Stimulated activated CD4-positive, alpha-beta T cell treated with anti-CD3 and anti-CD28 coated beads, Interleukin-2, amount 100 ng/mL, for 4 hours (primary cell): ENCODE data around the gene FGF14.

Experiments used
- DNase-seq: peaks from one replicate; pipeline ENCODE4 v3.0.0-alpha.2; 2020; ENCODE audit warnings: low read depth

Gene FGF14

DNA sequence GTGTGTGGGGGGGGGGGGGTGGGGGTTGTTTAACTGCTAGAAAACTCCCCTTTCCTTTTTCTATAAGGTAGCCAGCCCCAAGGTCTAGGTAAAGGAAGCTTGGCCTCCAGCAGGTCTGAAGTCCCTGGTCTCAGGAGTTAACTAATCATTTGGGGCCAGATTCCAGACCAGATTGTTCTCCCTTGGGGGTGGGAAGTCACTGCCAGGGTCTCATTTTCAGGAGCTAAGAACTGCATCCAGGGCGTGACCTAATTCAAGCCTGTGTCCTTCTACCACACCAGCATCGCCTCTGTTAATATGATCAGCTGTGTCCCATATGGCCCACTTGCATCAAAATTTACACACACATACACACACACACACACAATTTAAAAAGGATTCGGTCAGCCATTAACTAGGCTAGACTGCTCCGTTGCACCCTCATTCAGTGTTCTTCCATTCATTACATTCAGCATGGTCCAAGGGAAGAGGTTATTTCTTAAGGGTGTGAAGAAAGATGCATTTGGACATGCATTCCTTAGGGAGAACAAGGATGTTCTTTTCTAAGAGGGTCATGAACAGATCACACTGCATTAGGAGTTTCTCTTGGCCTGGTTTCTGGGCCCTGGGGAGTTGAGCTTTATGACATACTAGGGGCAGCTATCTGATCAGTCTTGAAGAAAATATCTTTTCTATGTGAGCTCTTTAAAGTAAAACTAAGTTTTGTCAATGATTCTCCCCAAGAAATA, 91.0 kb downstream of the FGF14 start:
- DNase-seq = no peak

DNA sequence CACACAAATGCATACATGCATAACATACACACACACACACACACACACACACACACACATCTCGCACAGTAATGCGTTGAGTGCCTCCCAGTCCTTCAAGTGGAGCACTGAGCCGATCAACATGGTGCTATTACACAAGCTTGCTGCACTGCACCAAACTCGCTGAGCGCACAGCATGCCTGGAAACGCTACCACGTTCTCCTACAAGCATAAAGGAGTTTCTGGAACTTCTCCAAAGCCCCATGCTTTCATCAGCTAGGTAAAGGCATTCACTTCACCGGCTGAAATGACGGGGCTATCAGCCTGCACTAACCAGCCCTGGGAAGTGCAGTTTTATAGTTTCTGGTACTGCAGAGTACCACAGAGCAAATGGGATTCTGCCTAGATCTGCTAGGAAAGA, 92.7 kb downstream of the FGF14 start:
- no peak for DNase-seq

DNA sequence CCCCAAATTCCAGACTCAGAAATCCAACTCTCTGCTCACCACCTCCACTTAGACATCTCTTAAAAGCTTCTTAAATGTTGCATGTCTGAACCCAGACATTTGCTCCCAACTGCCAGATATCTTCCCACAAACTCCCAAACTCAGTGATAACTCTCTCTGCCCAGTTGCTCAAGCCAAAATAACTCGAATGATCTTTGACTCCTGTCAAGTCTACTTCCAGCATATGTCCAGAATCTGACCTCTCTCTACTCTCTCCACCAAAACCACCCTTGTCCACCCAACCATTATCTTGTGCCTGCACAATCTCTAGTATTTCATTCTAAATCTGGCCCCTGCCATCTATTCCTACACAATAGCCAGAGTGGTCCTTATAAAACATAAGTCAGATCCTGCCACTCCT, 99.3 kb downstream of the FGF14 start:
- no peak for DNase-seq

DNA sequence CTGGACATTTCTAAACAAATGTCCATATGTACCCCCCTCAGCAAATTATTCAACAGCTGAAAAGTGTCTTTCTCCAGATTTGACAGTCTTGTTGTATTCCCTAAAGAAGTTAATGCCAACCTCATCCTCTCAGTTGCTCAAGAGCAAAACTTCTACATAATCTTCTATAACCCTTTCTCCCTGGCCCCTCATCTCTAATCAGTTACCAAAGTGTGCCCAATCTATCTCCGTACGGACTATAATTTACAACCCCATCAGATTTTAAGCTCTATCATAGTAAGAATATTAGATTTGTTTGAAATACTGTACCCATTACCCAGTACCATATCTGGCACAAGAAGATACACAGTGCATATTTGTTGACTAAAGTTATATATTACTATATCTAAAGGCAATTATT, 101.5 kb downstream of the FGF14 start:
- DNase-seq = no peak

DNA sequence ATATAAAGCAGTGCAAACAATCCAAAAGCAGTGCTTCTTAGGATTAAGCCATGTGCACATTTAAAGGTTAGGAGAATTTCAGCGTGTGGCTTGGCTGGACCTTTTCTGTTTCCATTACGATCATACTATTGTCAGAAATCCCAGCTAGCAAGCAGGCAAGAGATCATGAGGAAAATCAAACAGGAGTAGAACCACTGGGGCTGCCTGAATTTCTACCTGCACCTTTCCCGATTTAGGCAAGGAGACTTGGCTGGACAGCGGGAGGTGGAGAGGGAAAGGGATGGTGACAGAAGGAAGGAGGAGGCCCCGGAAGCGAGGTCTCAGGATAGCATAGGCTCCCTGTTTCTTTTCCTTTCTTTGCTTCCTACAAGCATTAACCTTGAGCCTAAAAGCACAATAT, 102.5 kb downstream of the FGF14 start:
- DNase-seq = no peak

DNA sequence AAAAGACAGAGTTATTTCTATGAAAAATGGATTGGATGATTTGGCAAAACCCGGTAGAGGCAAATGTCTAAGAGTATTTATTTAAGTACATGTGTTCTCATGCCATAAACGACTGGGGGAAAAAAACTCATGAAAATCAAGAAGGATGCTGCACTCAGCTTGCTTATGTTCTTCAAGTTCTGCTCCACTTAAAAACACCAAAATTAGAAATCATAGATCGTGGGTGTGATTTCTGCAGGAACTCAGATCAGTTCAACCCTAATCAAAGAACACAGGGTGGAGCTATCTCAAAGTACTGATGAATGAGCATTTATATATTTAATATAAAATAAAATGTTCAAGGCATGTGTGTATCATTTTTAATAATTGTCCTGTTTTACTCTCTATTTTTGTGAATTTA, 103.8 kb downstream of the FGF14 start:
- DNase-seq = no peak

GRCh38 chr13:102295316-102296048, 106.4 kb downstream of the FGF14 start:
- no peak for DNase-seq

DNA sequence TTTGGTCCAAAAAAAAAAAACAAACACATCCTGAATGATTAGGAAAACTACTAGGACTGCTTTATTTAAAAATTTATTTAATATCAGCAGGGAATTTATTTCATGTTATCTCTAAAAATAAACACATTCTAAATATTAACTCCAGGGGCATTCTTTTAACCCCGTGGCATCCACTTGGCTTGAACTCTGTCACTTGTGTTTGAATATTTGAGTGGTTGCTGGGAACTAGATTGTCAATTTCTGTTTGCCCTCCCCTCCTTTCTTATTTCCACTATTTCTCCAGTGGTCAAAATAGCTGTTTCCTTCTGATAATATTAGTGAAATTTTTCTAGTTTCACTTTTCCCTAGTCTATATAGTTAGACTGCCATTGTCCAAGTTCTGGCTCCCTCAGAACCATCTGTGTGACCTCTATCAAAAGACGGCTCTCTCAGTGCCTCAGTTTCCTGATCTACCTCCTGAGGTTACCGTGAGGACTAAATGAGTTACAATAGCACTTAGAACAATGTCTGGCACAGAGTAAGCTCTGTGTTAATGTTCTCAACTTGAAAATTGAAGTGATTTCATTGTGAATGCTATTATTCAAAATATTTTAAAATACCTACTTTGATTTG, 107.3 kb downstream of the FGF14 start:
- no peak for DNase-seq

- DNase-seq = no peak
These were observed 108.1 kb downstream of the FGF14 start for GRCh38 chr13:102293723-102294122.

- DNase-seq = no peak
These were observed 110.1 kb downstream of the FGF14 start for GRCh38 chr13:102291587-102292218.

GRCh38 chr13:102289606-102290005, 112.2 kb downstream of the FGF14 start:
- no peak for DNase-seq

DNA sequence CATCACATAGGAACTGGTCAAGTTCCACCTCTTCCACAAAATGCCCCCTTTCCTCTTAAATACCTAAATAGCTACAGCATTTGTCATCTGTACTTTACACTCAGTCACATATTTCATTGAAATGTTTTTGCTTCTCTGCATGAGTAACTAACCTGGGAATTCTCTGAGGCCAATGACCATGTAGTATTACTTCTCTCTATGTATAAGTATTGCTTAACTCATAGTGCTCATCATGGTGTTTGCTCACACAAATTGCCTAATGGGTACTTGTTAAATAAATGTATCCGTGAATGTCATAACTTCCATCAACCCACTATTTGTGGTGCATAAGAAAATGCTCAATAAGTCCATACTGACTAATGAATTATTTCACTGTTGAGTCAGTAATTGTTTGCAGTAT, 115.5 kb downstream of the FGF14 start:
- no peak for DNase-seq

DNA sequence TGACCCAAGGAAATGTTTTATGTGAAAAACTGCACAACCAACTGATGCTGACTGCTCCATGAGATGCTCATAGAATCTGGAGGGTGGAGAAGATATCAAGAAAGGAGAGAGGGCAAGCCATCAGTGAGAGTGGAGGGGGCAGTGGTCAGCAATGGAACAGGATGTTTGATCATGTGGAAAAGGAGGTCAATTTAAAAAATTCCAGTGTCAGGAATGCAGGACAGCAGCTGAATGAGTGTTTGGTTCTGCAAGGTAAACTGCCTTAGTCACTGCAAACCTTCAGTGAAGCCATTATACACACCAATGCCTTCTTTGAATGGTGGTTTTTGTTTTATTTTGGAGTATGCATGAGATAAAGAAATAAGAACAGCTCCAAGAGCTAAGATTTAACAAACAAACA, 121.5 kb downstream of the FGF14 start:
- DNase-seq = no peak

DNA sequence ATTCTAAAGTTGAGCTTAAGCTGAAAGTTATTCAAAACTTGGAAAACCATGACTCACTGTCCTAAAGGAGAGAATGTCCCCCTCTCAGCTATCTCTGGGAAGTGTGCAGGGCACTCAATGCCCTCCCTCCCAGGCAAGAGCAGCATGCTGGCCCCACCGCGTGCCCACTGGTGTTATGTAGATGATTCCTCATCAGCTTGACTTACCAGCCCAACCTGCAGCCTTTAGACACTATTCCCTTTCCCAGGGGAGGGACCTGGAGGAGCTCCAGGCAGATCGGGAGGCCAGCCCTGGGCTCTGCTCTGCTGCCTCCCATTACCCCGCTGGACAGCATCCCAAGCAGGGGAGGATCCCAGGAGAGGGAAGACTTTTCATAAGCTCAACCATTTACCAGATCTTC, 124.6 kb downstream of the FGF14 start:
- no peak for DNase-seq

DNA sequence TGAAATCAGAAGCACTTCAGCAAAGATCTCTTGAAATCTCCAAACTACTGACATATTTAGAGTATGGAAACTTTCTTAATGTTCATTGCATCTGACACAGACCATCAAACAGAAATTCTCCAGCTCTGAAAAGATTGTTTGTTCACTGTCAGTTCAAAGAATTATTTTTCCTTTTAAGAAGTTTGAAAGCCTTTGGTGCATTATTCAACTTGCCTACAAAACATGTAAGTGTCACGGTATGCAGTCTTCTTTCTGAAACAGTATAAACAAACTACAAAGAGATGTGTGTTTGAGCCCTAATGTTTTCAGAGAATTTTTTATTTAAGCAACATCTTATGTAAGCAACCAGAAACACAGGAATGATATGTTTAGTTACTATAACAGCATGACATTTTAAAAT, 125.4 kb downstream of the FGF14 start:
- DNase-seq = no peak

DNA sequence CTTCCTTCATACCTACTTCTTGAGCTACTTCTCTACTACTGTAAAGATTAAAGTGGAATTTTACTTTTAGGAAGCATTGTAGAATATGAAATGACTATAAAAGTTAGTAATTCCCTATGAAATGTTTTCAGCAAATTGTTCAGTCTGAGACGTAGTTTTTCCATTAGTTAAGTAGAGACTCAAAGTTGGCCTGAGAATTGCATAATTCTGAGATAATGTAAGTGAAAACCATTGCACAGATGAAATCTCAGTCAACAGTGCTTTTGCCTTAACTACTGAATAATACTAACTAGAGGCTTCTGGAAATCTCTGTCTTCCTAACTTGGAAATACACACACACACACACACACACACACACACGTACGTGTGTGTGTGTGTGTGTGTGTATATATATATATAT, 125.9 kb downstream of the FGF14 start:
- DNase-seq = no peak

DNA sequence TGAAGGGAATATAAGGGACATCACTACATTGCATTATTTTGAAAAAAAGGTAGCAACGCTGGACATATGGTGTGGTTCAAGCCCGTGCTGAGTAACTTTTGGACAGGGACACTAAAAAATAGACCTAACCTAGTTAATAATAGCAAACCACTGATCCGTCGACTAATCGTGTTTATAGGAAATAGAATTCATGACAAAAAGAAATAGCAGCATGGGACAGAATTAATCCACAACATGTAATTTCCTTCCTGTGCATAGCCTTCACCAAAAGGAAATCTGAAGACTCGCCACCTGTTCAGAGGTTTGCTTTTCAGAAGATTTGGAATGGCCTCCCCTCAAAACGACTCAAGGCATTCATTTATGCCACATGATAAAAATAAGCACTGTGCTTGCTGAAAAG, 128.7 kb downstream of the FGF14 start:
- DNase-seq = no peak

DNA sequence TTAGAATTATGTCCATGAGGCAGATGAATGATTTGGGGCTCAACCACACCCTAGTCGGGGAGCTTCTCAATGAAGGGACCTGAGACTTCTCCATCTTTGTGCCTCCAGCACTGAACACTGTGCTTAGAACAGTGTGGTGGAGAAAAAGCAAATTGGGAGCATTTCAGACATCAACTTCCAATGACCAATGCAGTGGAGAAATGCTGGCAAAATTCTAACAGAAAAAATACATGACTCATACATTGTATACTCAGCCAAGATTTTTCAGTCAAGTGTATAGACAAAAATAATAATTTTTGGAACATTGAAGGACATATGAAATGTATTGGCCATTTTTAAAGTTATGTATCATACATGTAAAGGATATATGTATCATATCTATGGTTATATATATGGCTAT, 134.7 kb downstream of the FGF14 start:
- DNase-seq = no peak

DNA sequence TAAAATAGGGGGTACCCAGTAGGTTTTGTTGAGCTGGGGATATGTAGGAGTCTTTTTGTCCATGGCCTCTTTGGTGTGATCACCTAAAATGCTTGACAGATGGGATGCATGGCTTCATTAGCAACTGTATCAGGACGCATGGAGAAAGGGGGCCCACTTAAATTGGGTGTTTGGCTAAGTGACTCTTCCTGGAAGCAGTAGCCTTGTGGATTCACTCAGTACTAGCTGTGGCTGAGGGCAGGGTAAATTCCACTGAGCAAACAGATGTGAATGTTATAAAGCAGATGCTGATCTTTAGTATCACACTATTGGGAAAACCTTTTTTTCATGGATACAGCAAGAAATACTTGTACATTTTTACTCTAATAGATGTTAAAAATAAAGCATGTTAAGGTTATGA, 140.0 kb downstream of the FGF14 start:
- no peak for DNase-seq

- DNase-seq = no peak
These were observed 140.5 kb downstream of the FGF14 start for GRCh38 chr13:102261316-102261715.

DNA sequence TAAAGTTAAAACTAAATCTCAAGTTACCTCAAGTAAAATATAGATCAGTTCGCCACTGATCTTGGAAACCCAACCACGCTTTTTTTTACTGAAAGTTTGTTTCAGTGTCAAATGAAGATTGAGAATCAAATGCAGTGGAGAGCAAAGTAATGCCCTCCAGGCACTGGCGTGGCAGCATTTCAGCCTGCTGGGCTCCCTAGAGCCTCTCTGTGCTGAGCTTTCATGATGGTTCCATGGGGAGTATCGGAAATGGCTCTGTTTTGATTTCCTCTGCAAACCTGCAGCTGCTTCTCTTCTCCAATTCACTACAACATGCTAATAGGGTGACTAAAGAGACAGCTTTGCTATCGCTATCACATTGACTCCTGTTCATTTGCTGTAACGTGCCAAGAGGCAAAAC, 141.6 kb downstream of the FGF14 start:
- no peak for DNase-seq

DNA sequence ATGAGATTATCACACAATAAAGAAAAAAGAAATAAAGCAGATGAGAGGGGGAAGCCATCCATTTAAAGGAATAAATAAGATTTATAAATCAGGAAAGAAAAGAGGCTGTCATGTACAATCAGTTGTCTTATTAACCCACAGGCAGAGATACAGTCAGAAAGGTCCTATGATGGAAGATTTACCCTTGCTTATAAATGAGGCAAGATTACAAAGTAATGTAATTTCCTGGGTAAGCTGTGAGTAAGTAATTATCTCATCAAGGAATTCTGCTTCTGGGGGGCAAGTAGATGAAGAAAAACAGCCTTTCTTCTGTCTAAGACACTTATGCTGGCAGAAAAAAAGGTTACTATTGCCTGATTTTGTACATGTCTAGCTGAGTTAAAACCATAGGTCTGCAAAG, 146.4 kb downstream of the FGF14 start:
- no peak for DNase-seq

DNA sequence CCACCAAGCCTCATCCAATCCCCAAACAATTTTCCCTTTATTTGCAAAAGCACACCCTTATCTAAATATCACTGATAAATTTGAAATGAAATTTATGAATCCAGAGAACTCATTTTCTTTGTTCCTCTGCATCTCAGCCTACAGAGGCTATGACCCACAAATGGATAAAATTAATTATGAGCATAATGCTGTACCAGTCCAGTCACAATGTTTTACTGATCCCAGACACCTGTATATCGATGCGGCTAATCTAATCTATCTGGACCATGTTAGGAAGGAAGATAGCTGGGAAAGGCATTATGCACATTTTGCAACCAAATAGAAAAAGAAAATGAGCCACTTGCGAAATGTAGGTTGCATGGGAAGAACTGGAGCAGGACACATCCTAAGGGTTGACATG, 150.0 kb downstream of the FGF14 start:
- no peak for DNase-seq
